GM18526 (cell line): ENCODE data around the gene NSRP1.

Source experiments
- POLR2A ChIP-seq: IDR thresholded peaks from 3 replicates; pipeline ENCODE4 v1.6.1; 2011; ENCODE audit not compliant: insufficient read length; ENCODE audit errors: extremely low read depth

NSRP1 gene, protein sequence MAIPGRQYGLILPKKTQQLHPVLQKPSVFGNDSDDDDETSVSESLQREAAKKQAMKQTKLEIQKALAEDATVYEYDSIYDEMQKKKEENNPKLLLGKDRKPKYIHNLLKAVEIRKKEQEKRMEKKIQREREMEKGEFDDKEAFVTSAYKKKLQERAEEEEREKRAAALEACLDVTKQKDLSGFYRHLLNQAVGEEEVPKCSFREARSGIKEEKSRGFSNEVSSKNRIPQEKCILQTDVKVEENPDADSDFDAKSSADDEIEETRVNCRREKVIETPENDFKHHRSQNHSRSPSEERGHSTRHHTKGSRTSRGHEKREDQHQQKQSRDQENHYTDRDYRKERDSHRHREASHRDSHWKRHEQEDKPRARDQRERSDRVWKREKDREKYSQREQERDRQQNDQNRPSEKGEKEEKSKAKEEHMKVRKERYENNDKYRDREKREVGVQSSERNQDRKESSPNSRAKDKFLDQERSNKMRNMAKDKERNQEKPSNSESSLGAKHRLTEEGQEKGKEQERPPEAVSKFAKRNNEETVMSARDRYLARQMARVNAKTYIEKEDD

DNA sequence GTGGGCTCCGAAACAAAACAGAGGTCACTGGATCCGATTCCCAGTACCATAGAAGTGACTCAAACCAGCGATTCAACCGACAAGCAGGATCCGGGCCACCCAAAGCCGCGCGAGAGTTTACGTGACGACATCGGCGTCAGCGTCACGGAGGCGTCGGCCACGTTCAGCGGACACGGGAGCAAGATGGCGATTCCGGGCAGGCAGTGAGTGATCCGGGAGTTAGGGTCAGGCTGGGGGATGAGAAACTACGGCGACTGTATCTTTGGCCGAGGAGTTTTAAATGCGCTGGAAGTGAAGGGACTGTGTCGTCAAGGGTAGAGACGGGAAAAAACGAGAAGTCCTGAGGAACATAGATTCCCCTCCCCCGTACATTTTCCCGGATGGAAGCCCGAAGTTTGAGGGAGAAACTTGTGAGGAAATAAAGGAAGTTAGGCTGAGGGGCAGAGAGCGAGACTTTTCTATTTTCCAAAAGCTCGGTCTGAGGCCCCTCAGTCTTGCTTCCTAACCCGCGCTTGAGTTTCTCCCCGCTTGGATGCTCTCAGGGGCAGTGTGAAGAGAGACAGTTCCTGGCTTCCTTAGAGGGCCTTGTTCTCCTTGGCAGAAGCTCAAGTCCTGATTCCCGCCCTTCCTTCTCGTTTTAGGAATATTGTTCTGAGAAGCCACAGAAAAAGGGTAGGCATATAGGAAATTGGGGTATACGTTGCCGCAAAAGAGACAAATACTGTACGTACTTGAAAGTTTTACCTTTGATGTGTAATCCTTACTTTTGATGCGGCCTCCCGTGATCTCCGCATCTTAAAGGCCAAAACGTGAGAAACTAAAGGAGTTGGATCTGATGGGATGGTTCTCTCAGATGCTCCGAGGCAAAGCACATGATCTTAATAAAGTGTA, at the start of gene NSRP1:
Gene NSRP1 (plus strand): TSS at position 156 of the 891 bp plus-strand sequence. CDS start 28 bp downstream, at position 184.
- TF ChIP-seq POLR2A = peak; percentile 98

DNA sequence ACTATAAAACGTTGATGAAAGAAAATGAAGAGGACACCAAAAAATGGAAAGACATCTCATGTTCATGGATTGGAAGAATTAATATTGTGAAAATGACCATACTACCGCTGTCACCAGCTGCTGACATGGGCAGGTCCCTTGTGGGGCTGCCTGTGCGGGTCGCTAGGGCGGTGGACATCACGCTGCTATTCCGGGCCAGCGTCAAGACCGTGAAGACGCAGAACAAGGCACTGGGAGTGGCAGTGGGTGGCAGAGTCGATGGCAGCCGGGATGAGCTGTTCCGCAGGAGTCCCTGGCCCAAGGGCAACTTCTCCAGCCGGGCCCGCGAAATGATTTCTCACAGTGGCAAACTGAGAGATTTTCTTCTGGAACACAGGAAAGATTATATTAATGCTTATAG, 48.2 kb upstream of the NSRP1 start:
- no peak for TF ChIP-seq POLR2A

DNA sequence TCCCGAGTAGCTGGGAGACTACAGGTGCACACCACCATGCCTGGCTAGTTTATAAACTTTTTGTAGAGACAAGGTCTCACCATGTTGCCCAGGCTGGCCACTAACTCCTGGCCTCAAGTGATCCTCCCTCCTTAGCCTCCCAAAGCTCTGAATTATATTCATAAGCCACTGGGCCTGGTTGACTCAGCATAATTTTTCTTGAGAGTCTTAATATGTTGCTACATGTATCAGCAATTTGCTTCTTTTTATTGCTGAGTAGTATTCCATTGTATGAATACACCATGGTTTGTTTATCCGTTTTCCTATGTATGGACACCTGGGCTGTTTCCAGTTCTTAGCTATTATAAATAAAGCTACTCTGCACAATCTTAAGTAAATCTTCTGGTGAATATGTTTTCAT, 42.4 kb upstream of the NSRP1 start:
- no peak for TF ChIP-seq POLR2A

DNA sequence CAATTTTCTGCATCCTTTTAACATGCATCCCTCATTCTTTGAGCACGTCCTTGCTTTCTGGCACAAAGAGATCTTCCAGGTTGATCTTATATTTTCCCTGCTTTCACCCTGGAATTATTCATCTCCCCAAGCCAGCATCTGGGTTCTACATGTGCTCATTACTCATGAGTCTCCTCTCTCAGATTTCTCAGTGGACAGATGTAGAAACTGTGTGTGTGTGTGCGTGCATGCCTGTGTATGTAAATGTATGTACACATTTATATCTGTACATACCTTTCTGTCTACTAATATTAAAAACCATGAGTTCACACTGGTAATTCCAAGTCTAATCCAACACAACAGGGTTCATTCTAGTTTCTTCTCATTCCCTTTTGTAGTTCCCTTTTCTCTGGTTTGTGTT, 41.9 kb upstream of the NSRP1 start:
- TF ChIP-seq POLR2A = no peak

DNA sequence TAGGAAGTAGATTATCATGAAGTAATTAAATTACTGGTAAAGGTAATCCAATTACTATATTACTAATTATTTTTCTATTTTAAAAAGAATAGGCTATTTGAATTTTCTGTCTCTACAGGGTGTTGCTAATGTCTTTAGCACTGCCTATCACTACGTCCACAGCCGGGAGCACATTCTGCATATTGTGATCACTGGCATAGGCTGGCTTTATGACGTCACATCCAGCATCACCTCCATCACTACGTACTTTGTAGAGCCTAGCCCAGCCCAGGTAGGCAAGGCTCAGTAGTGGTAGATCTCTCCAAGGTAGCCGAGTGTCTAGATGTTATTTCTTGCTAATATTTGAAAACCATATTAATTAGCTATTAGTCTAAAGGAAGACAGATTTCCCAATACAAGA, 33.8 kb upstream of the NSRP1 start:
- TF ChIP-seq POLR2A = no peak

DNA sequence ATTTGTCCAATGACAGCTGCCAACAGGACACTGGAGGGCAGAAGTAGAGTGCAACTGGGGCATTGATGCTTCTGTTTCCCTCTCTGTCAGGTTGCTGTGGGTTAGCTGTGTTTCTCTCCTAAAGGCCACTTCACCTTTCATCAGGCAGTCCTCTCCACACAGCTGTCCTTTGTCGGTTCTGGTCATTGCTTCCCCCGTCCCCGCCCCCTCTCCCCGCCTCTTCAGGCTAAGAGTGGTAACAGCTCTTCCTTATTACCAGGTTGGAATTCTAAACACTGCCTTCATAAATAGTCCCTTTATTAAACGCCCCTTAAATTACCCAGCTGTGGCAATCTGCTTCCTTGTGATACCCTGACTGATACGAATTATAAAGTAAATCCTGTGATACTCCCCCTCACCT, 31.8 kb upstream of the NSRP1 start:
- TF ChIP-seq POLR2A = no peak

DNA sequence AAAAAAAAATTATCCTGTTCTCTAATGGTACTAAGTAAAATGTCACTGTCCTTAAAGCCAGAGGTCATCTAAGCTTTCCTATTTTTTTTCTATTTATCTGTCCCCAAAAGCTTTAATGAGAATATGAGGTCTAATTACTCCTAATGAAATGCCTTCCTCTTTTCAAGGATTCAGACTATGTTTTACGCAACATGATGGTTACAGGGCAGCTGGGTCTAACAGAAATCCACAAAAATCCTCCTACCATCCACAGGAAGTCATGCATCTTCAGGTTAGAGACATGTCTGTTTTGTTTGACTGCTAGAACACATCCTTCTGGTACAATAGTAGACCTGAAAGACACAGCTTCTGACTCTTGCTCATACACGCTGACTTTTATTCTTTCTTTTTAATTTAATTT, 29.7 kb upstream of the NSRP1 start:
- no peak for TF ChIP-seq POLR2A

DNA sequence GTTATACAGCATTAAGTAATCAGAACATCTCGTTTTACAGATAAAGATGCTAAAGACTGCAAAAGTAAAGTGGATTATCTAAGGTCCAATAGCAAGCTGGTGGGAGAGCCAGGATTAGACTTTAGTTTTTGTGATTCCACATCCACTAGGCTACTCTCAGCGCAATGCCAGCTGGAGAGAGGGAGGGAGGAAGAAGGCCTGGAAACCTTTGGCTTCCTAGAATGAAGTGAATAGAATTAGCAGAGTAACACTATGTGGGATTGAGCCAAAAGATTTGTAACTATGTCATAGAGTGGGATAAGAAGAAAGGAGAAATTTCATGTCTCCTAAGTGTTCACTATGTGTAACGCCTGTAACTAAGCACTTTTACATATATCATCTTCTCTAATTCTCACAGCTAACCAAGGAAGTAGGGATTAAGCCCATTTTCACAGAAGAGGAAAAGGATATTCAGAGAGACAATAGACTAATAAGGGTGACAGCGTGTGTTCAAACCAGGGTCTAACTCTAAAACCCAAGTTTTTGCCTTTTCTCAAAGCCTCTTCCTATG, 25.4 kb upstream of the NSRP1 start:
- no peak for TF ChIP-seq POLR2A

DNA sequence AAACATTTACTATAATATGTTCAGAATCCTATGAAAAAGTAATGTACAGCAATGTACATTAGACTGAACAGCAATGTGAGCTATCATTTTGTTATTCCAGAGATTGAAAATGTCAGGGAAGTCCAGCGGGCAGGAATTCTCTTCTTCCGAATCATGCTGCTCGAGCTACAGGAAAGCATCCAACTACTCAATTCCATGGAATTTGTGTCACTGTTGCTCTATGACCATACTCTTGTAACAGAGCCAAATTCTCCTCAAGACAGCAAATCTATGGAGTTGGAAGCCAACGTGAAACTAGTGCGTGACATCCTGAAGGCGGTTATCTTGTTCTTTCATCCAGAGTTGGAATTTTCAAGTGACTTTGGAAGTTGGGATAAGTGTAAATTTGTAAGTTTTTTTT, 24.8 kb upstream of the NSRP1 start:
- TF ChIP-seq POLR2A = no peak

DNA sequence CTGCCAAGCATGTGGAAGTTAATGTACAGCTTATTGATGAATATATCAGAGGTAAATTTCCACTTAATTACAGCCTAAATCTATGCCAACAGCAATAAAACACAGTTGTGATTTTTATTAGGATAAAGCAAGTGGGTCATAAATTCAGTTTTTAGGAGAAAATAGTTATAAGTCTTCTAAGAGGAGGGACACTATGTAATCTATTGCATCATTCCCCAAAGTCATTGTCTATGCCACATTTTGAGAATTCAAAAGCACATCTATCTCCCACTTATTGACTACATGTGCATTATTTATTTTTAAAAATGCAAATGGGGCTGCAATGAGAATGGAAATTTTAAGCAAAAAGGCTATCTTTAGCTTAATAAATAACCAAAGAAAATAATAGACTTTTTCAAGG, 23.7 kb upstream of the NSRP1 start:
- no peak for TF ChIP-seq POLR2A

DNA sequence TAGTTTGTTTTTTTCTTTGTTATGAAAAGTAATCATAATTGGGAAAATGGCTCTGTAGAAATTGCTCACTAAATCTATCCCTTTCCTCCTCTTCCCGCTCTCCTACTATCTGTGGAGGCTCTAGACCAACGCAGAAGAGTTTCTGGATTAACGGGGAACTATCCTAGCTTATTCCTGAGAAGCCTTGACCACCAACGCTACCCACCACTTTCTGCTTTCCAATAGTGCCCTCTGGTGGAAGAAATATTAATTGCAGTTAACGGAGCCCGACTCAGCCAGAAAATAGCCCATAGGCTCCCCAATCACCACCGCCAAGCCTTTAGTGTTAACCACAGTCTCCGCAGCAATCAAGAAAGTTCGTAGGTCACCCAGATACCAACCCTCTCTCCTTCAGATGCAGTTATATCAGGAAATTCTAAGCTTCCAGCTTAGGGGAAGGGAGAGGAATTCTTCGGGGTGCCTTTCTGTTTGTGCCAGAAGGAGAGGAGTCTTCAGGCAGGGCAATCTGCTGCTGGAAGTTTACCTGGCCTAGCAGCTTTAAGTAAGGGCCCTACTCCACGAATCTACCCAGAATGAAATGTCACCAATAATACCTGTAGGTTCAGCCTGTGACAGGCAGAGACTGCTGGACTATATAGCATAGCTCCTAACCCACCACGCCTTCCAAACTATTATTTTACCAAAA, 23.0 kb upstream of the NSRP1 start:
- no peak for TF ChIP-seq POLR2A

DNA sequence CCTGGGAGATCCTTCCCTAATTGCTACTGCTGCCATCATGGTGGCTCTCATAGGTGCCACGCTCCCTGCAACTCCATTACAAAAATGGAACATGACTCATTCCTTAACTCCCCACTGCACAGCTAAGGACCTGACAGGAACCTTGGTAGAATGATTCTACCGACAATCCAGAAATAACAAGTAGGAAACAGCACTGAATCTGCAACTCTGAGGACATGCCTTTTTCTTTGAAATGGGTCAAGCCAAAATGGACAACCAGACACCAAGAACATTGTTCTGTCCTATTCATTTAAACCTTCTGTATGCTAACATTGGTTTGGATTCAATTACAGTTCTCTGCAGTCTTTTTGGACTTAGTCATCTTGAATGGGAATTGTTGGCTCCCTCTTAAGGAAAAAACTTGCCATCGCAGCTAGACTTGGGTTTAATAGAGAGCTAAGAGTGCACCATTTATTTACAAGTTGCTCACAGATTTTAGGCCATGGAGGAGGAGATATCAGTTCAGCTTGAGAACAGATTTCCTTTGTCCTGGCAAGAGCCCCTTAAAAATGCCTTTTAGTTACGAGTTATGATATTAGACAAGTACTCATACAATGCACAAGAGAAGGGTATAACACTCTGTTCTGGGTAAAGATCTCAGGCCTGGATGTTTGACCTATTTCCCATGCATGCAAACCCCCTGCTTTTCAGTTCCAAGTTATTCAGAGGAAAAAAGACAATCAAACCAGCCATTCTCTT, 20.9 kb upstream of the NSRP1 start:
- TF ChIP-seq POLR2A = no peak

DNA sequence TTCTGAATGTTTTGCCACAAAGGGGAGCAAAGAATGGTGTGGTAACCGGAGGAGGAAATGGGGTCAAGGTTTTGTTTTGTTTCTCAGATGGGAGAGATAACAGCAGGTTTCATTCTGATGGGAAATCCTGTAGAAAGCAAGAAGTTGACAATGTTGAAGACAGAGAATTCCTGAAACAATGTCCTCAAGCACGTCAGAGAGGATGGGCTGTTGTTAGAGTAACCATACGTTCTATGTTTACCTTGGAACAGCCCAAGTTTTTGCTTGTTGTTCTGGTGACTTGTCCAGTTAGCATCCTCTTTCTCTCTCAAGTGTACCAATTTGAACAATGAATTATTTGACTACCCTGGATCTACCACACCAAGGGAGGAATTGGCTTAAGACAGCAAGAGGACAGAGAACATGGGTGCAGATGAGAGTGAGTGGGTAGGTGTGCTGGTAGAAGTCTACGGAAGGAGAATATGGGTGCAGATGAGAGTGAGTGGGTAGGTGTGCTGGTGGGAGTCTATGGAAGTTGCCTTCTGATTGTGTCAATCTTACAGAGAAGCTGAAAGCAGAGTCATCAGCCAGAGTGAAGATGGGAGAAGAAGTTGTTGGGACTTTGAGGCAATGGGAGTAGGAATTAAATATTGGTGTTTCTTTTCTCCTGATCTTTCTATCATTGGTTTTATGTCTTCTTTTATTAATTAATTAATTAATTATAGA, 14.8 kb upstream of the NSRP1 start:
- TF ChIP-seq POLR2A = no peak

DNA sequence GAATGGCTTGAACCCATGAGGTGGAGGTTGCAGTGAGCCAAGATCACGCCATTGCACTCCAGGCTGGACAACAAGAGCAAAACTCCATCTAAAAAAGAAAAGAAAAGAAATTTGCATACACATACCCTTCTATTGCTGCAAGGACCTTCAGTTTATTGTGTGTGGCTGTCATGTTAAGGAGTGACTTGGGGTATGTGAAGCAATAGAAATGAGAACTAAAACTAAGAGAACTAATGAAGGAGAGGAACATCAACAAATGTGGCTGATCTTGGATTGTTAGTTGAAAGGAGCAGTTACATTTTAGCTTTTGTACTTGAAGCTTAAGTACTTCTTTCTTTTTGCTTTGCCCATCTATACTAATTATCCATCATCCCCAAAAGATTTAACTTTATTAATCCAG, 12.7 kb upstream of the NSRP1 start:
- TF ChIP-seq POLR2A = no peak
